Testis (tissue), 2 donors: ENCODE data around the gene NKX1-2.

Experiments used
- POLR2A ChIP-seq: fragments of 450-650 bp; IDR thresholded peaks from one replicate; pipeline ENCODE4 v1.6.1; 2017; ENCODE audit warnings: antibody characterized with exemption, mild to moderate bottlenecking, moderate library complexity
- TF ChIP-seq, protein P1 (sequence below), 3 experiments: fragments of 450-650 bp in 2 of 3; fragments of 200-600 bp in 1 of 3; sonication (generic) in 1 of 3; IDR thresholded peaks; one replicate each; pipeline ENCODE4 v1.5.1; 2016 to 2019; ENCODE audit warnings: antibody characterized with exemption in 3 of 3, mild to moderate bottlenecking in 2 of 3, moderate library complexity in 1 of 3

DNA sequence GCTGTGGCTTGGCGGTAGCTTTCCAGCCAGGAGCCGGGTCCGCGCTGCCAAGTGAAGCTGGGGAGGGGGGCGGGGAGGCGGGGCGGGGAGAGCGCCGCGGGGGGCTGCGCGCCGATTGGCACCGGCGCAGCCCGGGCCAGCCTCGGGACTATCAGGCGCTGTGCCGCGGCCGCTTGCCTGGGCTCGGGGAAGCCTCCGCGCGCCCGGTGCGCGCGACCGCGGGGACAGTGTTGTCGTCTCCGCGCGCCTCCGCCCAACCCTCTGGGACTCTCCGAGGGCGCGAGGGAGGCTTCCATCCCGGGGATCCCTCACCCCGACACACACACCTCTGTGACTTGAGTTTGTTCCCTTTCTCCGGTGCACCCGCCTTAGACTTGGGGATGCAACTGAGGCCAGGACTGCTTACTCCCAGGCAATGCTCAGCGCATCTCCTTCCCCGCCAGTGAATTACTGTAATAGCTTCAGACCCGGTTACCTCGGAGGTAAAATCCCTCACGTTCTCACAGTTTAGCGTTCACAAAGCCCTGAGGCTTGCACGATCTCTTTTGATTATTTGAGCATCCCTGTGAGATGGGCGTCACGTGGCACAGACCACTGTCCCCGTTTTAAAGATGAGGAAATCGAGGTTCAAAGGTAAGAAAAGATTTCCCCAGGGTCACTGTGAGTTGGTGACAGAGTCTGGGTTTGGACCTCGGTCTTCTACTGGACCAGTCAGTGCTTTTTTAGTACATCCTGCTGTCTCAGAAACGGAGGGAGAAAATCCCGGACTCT is at the start of gene NKX1-2:
- no peak for TF ChIP-seq POLR2A
- TF ChIP-seq, protein P1, sequence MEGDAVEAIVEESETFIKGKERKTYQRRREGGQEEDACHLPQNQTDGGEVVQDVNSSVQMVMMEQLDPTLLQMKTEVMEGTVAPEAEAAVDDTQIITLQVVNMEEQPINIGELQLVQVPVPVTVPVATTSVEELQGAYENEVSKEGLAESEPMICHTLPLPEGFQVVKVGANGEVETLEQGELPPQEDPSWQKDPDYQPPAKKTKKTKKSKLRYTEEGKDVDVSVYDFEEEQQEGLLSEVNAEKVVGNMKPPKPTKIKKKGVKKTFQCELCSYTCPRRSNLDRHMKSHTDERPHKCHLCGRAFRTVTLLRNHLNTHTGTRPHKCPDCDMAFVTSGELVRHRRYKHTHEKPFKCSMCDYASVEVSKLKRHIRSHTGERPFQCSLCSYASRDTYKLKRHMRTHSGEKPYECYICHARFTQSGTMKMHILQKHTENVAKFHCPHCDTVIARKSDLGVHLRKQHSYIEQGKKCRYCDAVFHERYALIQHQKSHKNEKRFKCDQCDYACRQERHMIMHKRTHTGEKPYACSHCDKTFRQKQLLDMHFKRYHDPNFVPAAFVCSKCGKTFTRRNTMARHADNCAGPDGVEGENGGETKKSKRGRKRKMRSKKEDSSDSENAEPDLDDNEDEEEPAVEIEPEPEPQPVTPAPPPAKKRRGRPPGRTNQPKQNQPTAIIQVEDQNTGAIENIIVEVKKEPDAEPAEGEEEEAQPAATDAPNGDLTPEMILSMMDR (IDR thresholded peaks at IDR 0.05): no peak
